GM19023 (cell line): ENCODE measurements around the gene CCDC9B.
A peak's percentile ranks its signal among the peaks of the same experiment; 100 is the strongest.

ENCODE experiments used
- ATAC-seq: cut with Tn5 transposase; IDR thresholded peaks from one replicate; pipeline ENCODE4 v1.9.1; 2021; ENCODE audit warnings: mild to moderate bottlenecking, moderate library complexity; ENCODE audit not compliant: unreplicated experiment

CCDC9B gene

DNA sequence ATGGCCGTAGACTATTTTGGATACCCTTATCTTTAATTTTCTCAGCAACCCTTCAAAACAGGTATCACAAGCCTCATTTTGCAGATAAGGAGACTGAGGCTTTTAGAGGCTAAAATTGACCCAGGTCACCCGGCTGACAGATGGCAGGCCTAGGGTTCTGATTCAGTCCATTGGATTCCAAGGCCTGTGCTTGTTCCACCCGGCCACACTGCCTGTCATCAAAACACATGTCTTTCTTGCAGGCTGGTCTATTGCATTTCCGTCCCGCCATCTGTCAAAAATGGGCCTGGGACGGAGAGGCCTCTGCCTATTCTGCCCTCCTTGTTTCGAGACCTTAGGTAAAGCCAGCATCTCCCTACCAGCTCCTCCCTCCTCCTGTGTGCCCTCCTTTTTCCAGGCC, 9.1 kb downstream of the CCDC9B start:
- no peak for ATAC-seq

DNA sequence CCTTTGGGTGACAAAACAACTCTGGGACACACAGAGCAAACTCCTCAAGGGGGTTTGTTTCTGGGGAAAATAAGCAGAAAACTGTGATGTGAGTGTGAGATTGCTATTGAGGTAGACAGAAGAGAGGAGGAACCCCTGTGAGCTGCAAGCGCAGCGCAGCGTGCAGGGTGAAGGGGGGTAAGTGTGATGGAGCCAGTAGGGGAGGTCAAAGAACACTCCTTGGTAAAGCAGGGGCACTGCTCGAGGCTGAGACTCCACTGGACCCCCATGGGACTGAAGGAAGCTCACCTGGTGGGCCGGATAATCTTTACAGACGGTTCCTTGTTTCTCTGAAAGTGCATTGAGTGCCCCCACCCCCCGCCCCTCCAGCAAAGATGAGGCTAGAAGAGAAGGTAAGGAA, 9.7 kb downstream of the CCDC9B start:
- ATAC-seq: no peak

DNA sequence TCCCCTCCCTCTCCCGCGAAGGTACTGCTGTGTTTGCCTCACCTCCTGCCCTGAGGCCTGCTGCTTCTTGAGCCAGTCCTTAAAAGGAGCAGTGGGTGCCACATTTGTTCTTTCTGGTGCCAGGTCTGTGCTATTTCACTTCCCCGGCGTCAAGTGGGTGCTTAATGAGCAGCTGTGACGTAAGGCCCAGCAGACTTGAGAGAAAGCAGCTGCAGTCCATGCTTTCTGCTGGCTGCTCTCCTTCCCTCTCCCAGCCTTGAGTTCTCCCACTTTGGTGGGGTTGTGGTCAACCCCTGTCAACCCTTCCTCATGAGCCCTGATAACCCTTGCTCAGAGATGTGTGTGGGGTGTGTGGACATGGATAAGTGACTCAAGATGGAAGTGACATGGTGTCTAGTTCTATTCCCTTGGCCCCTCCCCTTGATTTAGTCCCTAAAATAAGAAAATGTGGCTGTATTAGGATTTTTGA, 10.3 kb downstream of the CCDC9B start:
- ATAC-seq: no peak

DNA sequence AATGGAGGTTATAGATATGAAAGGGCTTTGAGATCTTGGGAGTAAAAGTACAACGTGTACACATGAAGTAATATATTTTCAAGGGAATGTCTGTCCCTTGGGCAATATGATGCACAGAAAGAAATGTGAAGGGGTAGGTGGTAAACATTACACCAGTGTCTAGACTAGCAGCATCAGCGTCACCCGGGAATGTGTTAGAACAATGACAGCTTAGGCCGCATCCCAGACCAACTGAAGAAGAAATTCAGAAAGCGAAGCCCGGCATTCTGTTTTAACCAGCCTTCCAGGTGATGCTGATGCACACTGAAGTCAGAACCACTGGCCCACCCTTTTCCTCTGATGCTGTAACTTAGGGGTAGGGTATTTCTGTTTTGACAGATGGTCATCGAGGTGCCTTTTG, 10.9 kb downstream of the CCDC9B start:
- ATAC-seq: no peak

DNA sequence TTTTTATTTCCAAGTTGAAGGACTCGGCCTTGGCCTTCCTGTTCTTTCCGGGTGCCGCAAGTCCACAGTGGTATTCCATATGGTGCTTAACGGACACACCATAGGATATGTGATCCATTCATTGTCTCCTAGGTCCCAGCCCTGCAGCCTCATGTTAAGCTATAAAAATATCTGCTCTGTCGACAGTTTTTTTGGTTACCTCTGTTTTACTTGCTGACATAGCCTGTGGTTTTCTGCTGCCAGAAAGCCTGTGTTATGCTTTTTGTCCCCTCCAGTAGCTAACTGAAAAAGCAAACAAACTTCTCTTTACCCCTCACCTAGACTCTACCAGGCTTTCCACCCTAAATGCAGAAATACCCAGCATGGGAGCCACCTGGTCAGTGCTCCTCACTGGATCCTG, 12.0 kb downstream of the CCDC9B start:
- ATAC-seq: no peak

DNA sequence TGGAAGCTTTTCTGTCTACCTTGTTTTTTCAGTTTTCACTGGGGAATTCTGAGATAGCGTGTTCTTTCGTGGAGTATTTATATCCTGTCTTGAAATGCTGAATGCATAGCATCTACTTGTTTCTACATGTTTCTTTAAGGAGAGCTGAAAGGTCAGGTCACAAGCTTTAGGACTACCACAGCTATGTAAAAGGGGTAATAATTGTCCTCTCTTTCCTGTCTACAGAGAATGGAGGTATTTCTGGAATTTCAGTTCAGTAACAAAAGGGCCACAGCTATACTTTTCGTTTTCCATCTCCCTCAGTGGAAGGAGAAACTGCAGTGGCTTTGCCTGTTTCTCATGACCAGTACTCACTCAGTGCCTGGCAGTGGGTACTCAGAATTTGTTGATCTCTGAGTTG, 12.6 kb downstream of the CCDC9B start:
- no peak for ATAC-seq

DNA sequence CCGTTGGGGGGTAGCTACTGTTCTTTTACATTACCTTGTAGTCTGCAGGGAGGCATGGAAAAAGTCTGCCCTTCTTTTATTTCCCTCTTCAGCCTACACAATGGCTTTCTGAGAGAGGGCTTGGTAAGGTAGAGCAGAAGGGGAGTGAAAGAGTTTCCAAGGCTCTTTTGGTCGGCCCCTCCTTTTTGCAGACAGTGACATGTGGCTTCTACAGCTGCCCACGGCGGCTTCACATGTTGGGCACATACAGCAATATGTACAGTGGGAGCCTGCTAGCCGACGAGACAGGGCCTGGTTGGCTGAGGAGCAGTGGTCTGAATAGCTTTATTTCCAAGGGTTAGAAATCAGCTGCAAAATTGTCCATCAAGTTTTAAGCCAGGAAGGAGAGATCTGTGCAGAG, 13.3 kb downstream of the CCDC9B start:
- ATAC-seq: no peak

DNA sequence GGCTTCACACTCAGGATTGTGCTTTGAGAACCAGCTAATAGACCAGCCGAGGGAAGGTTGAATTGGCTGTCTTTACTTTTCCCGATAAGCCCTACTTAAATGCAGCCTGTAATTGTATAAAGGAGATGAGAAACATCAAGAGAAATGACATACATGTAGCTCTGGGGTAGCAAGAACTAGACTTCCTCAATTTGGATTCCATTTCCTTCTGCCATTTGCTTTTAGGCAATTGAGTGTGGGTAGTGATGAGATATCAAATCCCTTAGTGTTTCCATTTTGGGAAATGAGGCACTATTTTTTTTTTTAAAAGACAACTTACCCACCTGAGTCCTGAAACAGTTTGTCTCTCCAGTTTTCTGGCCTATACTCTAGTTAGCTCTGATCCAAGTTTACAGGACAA, 15.0 kb downstream of the CCDC9B start:
- ATAC-seq: no peak

DNA sequence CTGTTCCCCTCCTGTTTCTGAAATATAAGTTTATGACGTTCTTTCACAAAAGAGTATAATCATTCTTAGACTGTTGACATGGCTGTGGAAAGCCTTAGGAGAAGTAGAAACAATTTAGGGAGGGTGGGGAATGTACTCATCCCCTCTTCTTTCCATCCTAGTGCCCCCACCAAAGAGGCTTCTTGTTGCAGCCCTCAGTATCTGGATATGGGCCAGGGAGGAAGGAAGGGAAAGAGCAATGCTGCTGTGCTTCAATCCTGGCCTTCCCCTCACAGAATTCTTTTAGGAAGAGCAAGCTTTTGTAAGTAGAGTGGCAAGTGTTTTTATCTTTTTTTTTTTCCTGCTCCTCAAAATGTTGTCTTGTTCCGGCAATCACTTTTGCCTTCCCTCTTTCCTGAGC, 15.6 kb downstream of the CCDC9B start:
- no peak for ATAC-seq

DNA sequence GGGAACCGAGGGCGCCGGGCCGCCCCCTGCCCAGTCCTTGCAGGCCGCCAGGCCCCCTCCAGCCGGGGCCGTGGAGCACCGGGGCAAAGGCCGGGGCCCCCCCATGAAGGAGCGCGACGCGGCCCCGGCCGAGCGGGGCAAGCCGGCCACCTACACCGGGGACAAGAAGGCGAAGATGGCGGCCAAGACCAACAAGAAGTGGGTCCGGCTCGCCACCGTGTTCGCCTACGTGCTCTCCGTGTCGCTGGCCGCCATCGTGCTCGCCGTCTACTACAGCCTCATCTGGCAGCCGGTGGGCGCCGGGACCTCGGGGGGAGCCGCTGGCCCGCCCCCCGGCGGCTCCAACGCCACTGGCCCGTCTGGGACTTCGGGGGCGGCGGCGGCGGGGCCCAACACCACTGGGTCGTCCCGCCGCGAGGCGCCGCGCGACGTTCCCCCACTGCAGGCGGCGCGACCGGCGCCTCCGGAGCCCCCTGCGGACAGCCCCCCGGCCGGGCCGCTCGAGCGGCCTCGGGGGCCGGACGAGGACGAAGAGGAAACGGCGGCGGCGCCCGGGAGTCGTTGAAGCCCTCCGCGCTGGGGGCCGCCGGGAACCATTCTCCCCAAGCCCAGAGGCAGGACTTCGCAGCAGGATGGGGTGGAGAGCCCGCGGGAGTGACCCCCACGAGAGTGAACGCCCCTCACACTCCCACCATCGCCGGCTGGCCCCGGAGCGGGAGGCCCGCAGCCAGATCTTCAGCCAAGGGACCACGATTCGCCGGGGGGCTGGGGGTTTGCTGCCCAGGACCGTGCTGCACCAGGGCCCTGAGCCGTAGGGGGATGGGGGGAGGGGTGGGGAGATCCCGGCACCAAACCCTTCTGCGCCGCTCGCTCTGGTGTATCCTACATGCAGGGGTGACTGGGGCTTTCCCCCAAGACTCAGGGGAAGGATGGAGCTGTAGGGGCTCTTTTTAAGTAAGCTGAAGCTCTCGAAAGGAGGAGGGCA, 16.5 kb downstream of the CCDC9B start:
- peak; percentile 11 for ATAC-seq

DNA sequence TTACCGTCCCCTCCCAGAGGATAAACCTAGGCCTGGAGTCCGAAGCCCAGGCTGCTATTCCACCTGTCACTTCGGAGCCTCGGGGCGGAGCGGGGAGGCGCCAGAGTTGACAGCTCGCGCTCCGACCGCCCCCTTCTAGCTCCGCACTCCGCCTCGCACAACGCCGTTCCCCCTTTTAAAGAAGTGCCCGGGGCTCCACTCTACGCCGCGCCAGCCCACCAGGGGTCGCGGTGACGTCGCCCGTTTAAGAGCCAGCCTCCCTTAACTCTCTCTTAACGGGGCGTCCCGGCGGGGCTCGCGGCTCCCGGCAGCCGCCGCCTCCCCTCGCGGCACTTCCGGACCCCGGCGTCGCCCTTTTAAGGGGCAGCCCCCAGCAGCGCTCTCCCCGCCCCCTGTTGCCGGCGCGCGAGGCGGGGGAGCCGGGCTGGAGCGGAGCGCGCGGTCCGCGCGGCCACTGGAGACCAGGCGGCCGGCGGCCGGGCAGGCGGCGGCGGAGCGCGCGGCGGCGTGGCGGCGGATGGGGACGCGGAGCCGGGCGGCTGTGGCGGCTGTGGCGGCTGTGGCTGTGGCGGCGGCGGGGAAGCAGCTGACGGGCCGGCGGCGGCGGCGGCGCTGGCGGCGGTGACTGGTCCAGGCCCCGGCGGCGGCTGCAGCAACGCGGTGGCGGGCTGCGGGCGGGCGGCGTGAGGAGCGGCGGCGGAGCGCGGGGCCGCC, 17.3 kb downstream of the CCDC9B start, which contains the start of gene INAFM2:
Gene INAFM2 (plus strand): TSS at position 454 of the 714 bp plus-strand sequence. CDS start 364 bp downstream, outside the sequence.
- peak; percentile 85 for ATAC-seq

DNA sequence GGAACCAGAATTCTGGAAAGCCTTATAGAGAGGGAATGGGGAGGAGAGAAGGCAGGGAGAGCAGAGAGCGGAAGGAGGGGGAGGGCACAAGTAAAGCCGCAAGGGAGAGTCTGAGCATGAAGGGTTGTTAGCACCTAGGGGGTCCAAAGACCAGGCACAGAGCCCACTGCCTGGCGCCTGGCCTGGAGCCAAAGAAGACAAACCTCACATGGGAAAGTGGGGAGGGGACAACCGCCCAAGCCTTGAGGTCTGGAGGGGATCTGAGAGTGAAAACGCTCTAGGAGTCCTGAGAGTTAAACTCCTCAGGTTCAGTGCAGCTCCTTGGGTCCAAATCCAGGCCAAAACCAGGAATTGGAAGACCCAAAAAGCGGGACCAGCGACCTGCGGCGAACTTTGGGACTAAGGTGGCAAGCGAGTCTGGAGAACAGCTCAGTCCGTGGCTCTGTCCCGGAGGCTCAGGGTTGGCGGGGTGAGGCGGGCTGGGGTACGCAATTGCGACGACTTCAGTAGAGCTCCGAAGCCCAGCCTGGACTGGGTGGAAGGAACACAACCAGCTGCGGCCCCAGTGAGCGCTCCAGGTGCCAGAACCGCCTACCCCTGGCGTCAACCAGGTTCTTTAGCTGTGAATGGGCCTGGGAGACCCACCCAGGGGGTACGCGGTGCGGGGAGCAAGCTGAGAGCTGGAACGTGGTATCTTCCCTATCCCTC, 18.1 kb downstream of the CCDC9B start:
- ATAC-seq: no peak

DNA sequence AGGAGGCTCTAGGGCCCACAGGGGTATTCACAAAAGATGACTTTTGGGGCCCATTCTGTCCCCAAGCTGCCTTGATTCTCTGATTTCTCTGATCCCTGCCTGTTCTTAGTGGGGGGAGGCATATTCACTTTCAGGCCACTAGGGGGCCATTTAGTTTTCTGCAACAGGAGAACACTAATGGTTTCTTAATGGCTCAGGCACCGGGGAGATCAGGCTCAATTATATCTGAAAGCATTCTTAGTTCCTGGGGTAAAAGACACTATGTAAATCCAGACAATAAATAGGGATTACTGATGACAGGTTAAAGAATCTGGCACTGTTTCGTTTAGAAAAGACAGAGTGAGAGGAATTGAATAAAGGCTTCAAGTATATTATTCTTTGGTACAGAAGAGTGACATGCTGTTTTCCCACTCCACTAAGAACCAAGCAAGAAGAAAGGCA, 19.8 kb downstream of the CCDC9B start:
- no peak for ATAC-seq

DNA sequence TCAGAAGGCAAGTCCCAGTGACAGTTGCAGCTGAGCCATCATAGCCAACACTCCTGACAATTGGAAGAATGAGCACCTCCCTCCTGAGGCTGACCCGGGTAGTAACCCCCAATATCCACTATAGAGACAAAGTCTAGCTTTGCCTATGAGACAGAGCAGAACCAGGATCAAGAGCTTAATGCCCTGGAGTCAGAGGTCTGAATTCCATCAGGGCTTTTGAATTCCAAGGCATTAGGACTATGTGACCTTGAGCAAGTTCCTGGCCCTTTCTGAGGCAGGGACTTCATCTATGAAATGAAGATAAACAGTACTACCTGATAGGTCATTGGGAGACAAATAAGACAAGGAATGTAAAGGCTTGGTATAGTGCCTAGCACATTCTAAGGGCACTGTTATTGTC, 20.3 kb downstream of the CCDC9B start:
- ATAC-seq: no peak

DNA sequence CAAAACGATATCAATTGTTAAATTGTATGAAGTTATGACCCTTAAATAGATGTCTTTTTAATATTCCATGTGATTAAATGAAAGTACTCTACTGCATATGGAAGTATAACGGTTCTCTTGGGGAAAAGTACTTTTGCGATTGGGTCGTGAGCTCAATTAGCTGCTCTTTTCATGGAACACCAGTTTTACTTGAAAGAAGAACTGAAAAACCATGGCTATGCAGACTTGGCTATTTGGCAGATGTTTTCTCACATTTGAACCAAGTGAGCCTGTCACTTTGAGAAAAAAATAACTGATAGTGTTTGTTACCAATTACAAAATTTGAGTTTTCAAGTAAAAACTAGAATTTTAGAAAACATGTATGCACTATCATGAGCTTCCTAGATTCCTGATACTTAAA, 23.2 kb downstream of the CCDC9B start:
- ATAC-seq: no peak

DNA sequence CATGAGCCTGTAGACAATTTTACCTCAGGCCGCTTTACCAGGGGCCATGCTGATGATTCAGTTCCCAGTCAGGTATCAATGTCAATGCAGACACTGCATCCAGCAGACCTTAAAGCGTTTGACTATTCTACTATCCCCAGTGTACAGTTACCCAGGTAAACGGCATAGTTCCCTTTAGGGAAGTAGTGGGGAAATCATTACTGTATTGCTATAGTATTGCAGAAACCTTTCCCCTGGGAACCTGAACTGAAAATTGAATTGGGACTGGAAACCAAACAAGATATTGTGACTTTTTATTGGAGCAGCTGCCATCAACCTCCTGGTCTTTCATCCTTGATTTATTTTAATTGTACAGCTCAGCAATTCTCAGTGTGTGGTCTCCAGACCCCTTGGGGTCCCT, 23.8 kb downstream of the CCDC9B start:
- no peak for ATAC-seq

DNA sequence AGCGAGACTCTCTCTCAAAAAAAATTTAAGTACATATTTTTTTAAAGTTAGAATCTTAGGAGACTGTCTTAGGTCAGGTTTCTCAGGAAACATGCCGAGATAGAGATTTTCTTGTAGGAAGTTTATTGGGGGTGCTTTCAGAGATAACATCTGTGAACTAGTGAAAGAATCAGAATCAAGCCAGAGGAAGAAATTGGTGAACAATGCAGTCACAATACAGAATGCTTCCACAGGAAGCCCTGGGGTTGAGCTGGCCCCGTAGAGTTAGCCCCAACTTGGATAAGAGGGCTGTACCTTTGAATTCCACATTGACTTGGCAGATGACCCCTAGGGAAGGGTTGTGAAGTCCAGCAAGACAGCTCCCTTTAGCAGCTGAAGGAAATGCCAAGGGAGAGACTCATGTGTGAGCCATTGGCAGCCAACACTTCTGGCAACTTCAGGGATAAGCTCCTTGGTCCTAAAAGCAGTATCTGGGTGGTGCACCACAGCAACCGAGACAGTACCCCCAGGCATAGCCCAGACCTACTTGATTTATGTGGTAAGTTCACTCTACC, 25.9 kb downstream of the CCDC9B start:
- no peak for ATAC-seq

DNA sequence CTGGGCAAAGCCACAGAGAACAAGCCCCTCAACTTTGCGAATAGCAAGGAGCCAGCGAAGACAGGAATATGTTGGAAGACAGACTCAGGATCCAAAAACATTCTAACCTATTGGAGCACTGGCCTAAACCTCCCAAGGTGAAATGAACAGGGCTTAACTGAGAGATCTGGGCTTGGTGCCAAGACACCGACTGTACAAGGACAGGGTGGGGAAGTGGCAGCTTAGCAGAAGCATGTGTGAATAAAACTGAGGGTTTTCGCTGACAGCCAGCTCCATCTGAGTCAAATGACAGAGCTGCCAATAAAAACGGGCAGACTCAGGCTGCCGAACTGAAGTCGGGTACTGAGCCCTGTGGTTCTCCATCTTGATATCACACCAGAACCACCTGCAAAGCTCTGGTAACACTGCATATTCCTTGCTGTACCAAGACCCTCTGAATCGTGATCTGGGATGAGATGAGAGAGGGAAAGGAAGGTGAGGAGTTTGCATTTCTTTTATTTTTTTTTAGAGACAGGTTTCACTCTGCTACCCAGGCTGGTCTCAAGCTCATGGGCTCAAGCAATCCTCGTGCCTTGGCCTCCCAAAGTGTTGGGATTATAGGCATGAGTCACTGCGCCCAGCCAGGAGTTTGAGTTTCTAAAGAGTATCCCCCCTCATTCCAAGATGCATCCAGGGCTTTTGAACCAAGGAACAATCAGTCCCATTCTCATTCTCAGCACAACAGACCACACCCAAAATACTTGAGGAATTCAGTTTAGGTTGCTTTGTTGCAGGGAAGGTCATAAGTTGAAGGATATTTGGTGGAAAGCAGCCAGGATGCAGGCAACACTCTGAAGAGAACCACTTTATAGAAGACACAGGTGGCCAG, 27.0 kb downstream of the CCDC9B start:
- ATAC-seq: no peak

DNA sequence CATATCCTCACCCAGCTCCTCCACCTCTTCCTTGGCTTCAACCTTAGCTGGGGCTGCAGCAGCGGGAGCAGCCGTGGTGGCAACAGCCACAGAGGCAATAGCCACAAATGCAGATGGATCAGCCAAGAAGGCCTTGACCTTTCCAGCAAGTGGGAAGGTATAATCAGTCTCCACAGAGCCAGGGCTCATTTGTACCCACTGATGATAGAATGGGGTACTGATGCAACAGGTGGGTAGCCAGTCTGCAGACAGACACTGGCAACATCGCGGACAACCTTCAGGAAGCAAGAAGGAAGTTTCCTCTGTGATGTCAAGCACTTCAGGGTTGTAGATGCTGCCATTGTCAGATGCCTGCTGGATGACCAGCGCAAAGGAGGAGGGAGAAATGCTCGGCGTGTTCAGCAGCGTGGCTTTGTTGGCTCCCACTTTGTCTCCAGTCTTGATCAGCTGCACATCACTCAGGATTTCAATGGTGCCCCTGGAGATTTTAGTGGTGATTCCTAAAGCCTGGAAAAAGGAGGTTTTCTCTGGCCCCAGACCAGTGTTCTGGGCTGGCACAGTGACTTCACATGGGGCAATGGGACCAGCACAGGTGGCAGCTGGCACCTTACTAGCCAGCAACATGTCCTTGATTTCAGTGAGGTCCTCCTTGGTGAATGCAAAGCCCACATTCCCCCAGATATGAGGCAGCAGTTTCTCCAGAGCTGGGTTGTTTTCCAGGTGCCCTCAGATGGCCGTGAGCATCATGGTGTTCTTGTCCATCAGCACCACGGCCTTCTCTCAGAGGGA, 28.2 kb downstream of the CCDC9B start:
- no peak for ATAC-seq
